Smooth muscle cell (in vitro differentiated cells): ENCODE data around the gene RREB1. TPM values are rescaled to one million over a fixed set of nuclear protein-coding genes. Genes with fewer than 3 reads are reported as not detected.

Source experiments
- DNase-seq: peaks from one replicate; lab custom pipeline; 2025; ENCODE audit not compliant: unreplicated experiment; lab: John Stamatoyannopoulos, UW
- H2AFZ ChIP-seq: fragments of 200-600 bp; sonication (generic); 2 replicates; pipeline ENCODE4 v1.6.0; 2016; ENCODE audit warnings: antibody characterized with exemption, low read depth, mild to moderate bottlenecking
- H3F3A ChIP-seq: fragments of 200-600 bp; sonication (generic); 2 replicates; pipeline ENCODE4 v1.6.0; 2017; ENCODE audit warnings: antibody characterized with exemption, low read depth
- H3K27ac ChIP-seq: fragments of 200-600 bp; sonication (generic); 2 replicates; pipeline ENCODE4 v1.5.1; 2016; ENCODE audit warnings: low read depth, mild to moderate bottlenecking
- H3K27me3 ChIP-seq: fragments of 200-600 bp; sonication (generic); 2 replicates; pipeline ENCODE4 v1.6.1; 2016; ENCODE audit warnings: low read depth, mild to moderate bottlenecking
- H3K36me3 ChIP-seq: fragments of 200-600 bp; sonication (generic); 2 replicates; pipeline ENCODE4 v1.5.1; 2016; ENCODE audit warnings: low read depth
- H3K4me1 ChIP-seq: fragments of 200-600 bp; sonication (generic); 2 replicates; pipeline ENCODE4 v1.5.1; 2016; ENCODE audit warnings: low read depth
- H3K4me2 ChIP-seq: fragments of 200-600 bp; sonication (generic); 2 replicates; pipeline ENCODE4 v1.6.0; 2016; ENCODE audit warnings: mild to moderate bottlenecking
- H3K4me3 ChIP-seq: fragments of 200-600 bp; sonication (generic); 2 replicates; pipeline ENCODE4 v1.5.1; 2016; ENCODE audit warnings: mild to moderate bottlenecking
- H3K79me2 ChIP-seq: fragments of 200-600 bp; sonication (generic); 2 replicates; pipeline ENCODE4 v1.6.0; 2016; ENCODE audit warnings: low read depth, mild to moderate bottlenecking
- H3K9ac ChIP-seq: fragments of 200-600 bp; sonication (generic); 2 replicates; pipeline ENCODE4 v1.6.0; 2016; ENCODE audit warnings: low read depth
- H3K9me3 ChIP-seq: fragments of 200-600 bp; sonication (generic); replicated peaks from 2 replicates; pipeline ENCODE4 v1.5.1; 2016; ENCODE audit warnings: low read depth
- H4K20me1 ChIP-seq: fragments of 200-600 bp; sonication (generic); 2 replicates; pipeline ENCODE4 v1.6.0; 2016; ENCODE audit warnings: low read depth
- CTCF ChIP-seq: fragments of 200-600 bp; sonication (generic); IDR thresholded peaks from 2 replicates; pipeline ENCODE4 v1.5.1; 2017; ENCODE audit warnings: borderline replicate concordance, mild to moderate bottlenecking, antibody characterized with exemption; ENCODE audit not compliant: insufficient read depth, poor library complexity, severe bottlenecking
- WGBS: methylation state at CpG from one replicate; pipeline ENCODE4 v1.1.7; 2016; ENCODE audit warnings: low lambda C conversion rate; 5-methylcytosine and 5-hydroxymethylcytosine counted together
- polyA plus RNA-seq: library from polyadenylated mRNA; unstranded; fragments of >200 nt; fragmentation: Nextera tagmentation; extraction: Ambion mirVana; gene quantifications from 2 replicates; pipeline ENCODE4 v1.2.1, GENCODE V29; 2016
- total RNA-seq: library from RNA; depleted of rRNA; stranded (reverse); fragments of >200 nt; gene quantifications from 2 replicates; pipeline ENCODE4 v1.2.3, GENCODE V29; 2014

RREB1 gene
- total and polyA plus RNA-seq, 2 experiments from 2014 or later, result 13.2 to 26.1 TPM

DNA sequence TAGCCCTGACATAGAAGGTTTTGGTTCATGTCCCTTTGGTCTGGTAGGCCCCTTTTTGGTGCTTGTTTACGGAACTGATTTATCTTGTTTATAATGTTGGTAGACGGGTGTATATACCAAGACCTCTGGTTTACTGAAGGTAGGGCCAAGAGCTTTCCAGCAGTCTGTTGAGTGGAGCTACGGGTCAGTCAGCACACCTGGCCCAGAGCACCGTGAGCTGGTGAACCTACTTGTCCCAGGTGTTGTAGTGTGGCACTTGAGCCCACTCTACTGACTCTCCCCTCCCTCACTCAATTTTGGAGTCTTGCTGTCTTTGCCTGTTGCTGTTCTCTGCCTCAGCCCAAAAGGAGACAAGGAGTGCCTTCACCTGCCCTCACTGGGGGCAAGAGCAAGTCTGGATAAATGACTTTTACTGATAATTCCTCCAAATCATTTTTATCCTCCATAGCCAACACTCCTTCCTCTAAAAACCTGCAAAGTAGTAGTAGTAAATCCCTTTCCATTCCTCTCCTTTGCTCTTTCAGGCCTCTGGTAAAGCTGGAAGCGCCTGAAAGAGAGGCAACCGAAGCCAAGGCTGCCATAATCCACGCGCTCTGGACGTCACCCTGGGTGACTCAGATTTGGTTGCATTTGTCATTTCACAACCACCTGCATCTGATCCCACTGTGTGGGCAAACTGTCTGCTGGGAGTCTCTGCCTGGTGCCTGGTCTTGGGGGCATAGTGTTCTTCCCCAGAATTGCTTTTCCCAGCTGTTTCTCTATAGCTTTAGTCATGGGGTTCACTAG is 22.2 kb downstream of the RREB1 start:
- Histone ChIP-seq H3K4me2 (no peak overlapping the region), H3K36me3 (no peaks in the 10 kb centered on the region), H3K79me2 (peaks cover 98% of the 10 kb centered on the region), H3F3A (no peaks in the 10 kb centered on the region), H2AFZ (no peak overlapping the region), H3K27me3 (no peaks in the 10 kb centered on the region), H3K9me3 (no peaks in the 10 kb centered on the region), H4K20me1 (peaks cover 100% of the 10 kb centered on the region), H3K9ac (no peak overlapping the region), H3K4me1 (no peaks in the 10 kb centered on the region), H3K27ac (peak overlapping the region; percentile 65), H3K4me3 (no peak overlapping the region)
- DNase-seq, result no peak
- TF ChIP-seq CTCF, result no peak
- 73% methylated on average over 9 of the region's 9 CpGs for WGBS

DNA sequence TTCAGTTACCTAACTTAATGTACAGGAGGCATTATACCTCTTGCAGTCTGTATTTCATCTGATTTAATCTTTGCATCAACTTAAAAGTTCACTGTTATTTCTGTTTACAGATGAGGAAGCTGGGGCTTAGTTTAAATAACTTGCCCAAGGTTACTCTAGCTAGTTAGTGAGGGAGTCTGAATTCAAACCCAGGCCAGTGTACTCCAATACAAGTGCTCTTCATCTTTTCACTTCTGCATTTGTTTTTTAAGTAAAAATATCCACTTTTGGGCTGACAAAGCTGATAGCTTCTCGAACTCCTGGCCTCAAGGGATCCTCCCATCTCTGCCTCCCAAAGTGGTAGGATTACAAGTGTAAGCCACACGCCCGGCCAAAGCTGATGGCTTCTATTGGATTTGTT is 23.6 kb downstream of the RREB1 start:
- Histone ChIP-seq H3K4me3 (no peak overlapping the region), H3K4me1 (peaks cover 3% of the 10 kb centered on the region), H3K27ac (no peak overlapping the region), H2AFZ (no peak overlapping the region), H3K79me2 (peaks cover 98% of the 10 kb centered on the region), H3K9me3 (no peaks in the 10 kb centered on the region), H4K20me1 (peaks cover 99% of the 10 kb centered on the region), H3K36me3 (no peaks in the 10 kb centered on the region), H3K4me2 (no peak overlapping the region), H3K27me3 (no peaks in the 10 kb centered on the region), H3F3A (no peaks in the 10 kb centered on the region), H3K9ac (no peak overlapping the region)
- no peak for TF ChIP-seq CTCF
- DNase-seq, result no peak
- 96% methylated on average over 3 of the region's 3 CpGs for WGBS

- Histone ChIP-seq H2AFZ (no peak overlapping the region), H3K4me3 (no peak overlapping the region), H3K4me1 (peaks cover 5% of the 10 kb centered on the region), H3F3A (peaks cover 3% of the 10 kb centered on the region), H3K27me3 (no peaks in the 10 kb centered on the region), H3K27ac (no peak overlapping the region), H3K9me3 (no peaks in the 10 kb centered on the region), H4K20me1 (peaks cover 99% of the 10 kb centered on the region), H3K4me2 (no peak overlapping the region), H3K36me3 (no peaks in the 10 kb centered on the region), H3K9ac (no peak overlapping the region), H3K79me2 (peaks cover 96% of the 10 kb centered on the region)
- TF ChIP-seq CTCF, result no peak
- no peak for DNase-seq
- WGBS, result 96% methylated on average over 8 of the region's 8 CpGs
Measured at GRCh38 chr6:7132398-7133035, 24.8 kb downstream of the RREB1 start.
